Neural progenitor cell (in vitro differentiated cells): ENCODE data around the gene RNF217. TPM values are rescaled to one million over a fixed set of nuclear protein-coding genes. Genes with fewer than 3 reads are reported as not detected.

Source experiments
- DNase-seq: peaks from one replicate; pipeline ENCODE4 v3.0.0-alpha.2; 2016; ENCODE audit warnings: low spot score
- H2AFZ ChIP-seq: fragments of 200-600 bp; sonication (generic); replicated peaks from 2 replicates; pipeline ENCODE4 v1.6.1; 2016; ENCODE audit warnings: antibody characterized with exemption
- H3F3A ChIP-seq: fragments of 200-600 bp; sonication (generic); 2 replicates; pipeline ENCODE4 v1.6.1; 2016; ENCODE audit warnings: antibody characterized with exemption, low read depth
- H3K27ac ChIP-seq: fragments of 200-600 bp; sonication (generic); 2 replicates; pipeline ENCODE4 v1.5.1; 2016; ENCODE audit warnings: mild to moderate bottlenecking
- H3K27me3 ChIP-seq: fragments of 200-600 bp; sonication (generic); 2 replicates; pipeline ENCODE4 v1.6.1; 2016; ENCODE audit warnings: mild to moderate bottlenecking, moderate library complexity
- H3K36me3 ChIP-seq: fragments of 200-600 bp; sonication (generic); 2 replicates; pipeline ENCODE4 v1.5.1; 2016
- H3K4me1 ChIP-seq: fragments of 200-600 bp; sonication (generic); 2 replicates; pipeline ENCODE4 v1.6.1; 2016; ENCODE audit warnings: mixed run types
- H3K4me2 ChIP-seq: fragments of 200-600 bp; sonication (generic); 2 replicates; pipeline ENCODE4 v1.6.1; 2016
- H3K4me3 ChIP-seq: fragments of 200-600 bp; sonication (generic); 2 replicates; pipeline ENCODE4 v1.5.1; 2016
- H3K79me2 ChIP-seq: fragments of 200-600 bp; sonication (generic); 2 replicates; pipeline ENCODE4 v1.6.1; 2016; ENCODE audit warnings: low read depth
- H3K9ac ChIP-seq: fragments of 200-600 bp; sonication (generic); 2 replicates; pipeline ENCODE4 v1.6.1; 2016
- H3K9me3 ChIP-seq: fragments of 200-600 bp; sonication (generic); 2 replicates; pipeline ENCODE4 v1.5.1; 2016; ENCODE audit warnings: low read depth
- H4K20me1 ChIP-seq: fragments of 200-600 bp; sonication (generic); 2 replicates; pipeline ENCODE4 v1.6.1; 2016; ENCODE audit warnings: low read depth
- H3K27ac Mint-ChIP-seq: 3 replicates; pipeline ENCODE4 v1.8.0; 2021; ENCODE audit warnings: mixed read lengths
- H3K27me3 Mint-ChIP-seq: 2 replicates; pipeline ENCODE4 v1.8.0; 2022; ENCODE audit warnings: low read depth, mild to moderate bottlenecking, inconsistent platforms, moderate library complexity, mixed read lengths; ENCODE audit not compliant: insufficient read depth
- H3K36me3 Mint-ChIP-seq: 3 replicates; pipeline ENCODE4 v1.8.0; 2021; ENCODE audit warnings: mixed read lengths
- H3K4me1 Mint-ChIP-seq: 3 replicates; pipeline ENCODE4 v1.8.0; 2021; ENCODE audit warnings: mixed read lengths
- H3K4me3 Mint-ChIP-seq: 3 replicates; pipeline ENCODE4 v1.8.0; 2021; ENCODE audit warnings: mild to moderate bottlenecking, moderate library complexity, mixed read lengths
- H3K9me3 Mint-ChIP-seq: 3 replicates; pipeline ENCODE4 v1.8.0; 2020; ENCODE audit warnings: mixed read lengths
- CTCF ChIP-seq: fragments of 200-600 bp; sonication (generic); IDR thresholded peaks from 2 replicates; pipeline ENCODE4 v1.5.1; 2017; ENCODE audit warnings: antibody characterized with exemption, mild to moderate bottlenecking
- EZH2 ChIP-seq: fragments of 200-600 bp; sonication (generic); IDR thresholded peaks from 2 replicates; pipeline ENCODE4 v1.6.1; 2017; ENCODE audit warnings: antibody characterized with exemption, mild to moderate bottlenecking, moderate library complexity
- EZH2phosphoT487 ChIP-seq: fragments of 200-600 bp; sonication (generic); IDR thresholded peaks from 2 replicates; pipeline ENCODE4 v1.6.1; 2017; ENCODE audit warnings: antibody characterized with exemption
- total RNA-seq: library from RNA; depleted of rRNA; stranded (reverse); fragments of >200 nt; gene quantifications from 2 replicates; pipeline ENCODE4 v1.2.3, GENCODE V29; 2015; ENCODE audit warnings: low replicate concordance

The RNF217 gene
- total RNA-seq, 1 donor from 2014 or later = 24.1 TPM

GRCh38 chr6:125082908-125083683 lies 120.9 kb downstream of the RNF217 start:
- H3K27ac Mint-ChIP-seq = no peak overlapping the region
- DNase-seq = no peak
- Histone ChIP-seq H3K4me3 (no peak overlapping the region), H4K20me1 (no peaks in the 10 kb centered on the region), H3F3A (no peaks in the 10 kb centered on the region), H3K9me3 (no peaks in the 10 kb centered on the region), H3K36me3 (no peaks in the 10 kb centered on the region), H2AFZ (no peak overlapping the region), H3K27me3 (no peaks in the 10 kb centered on the region), H3K9ac (no peak overlapping the region), H3K4me1 (no peaks in the 10 kb centered on the region), H3K79me2 (no peaks in the 10 kb centered on the region), H3K27ac (no peak overlapping the region), H3K4me2 (no peak overlapping the region)
- H3K4me1 Mint-ChIP-seq = peaks cover 3% of the 10 kb centered on the region
- no peaks in the 10 kb centered on the region for H3K9me3 Mint-ChIP-seq
- H3K4me3 Mint-ChIP-seq = no peak overlapping the region
- peaks cover 14% of the 10 kb centered on the region for H3K36me3 Mint-ChIP-seq
- no peaks in the 10 kb centered on the region for H3K27me3 Mint-ChIP-seq
- no peak for TF ChIP-seq EZH2
- no peak for TF ChIP-seq EZH2phosphoT487
- no peak for TF ChIP-seq CTCF

GRCh38 chr6:125083684-125083990 lies 121.4 kb downstream of the RNF217 start:
- Mint-ChIP-seq H3K27ac (no peak overlapping the region), H3K4me3 (no peak overlapping the region), H3K36me3 (peaks cover 12% of the 10 kb centered on the region), H3K27me3 (no peaks in the 10 kb centered on the region), H3K4me1 (peaks cover 3% of the 10 kb centered on the region), H3K9me3 (no peaks in the 10 kb centered on the region)
- Histone ChIP-seq H3K4me2 (no peak overlapping the region), H3K4me1 (no peaks in the 10 kb centered on the region), H3K4me3 (no peak overlapping the region), H3K9ac (no peak overlapping the region), H3F3A (no peaks in the 10 kb centered on the region), H2AFZ (no peak overlapping the region), H3K79me2 (no peaks in the 10 kb centered on the region), H3K27me3 (no peaks in the 10 kb centered on the region), H3K9me3 (no peaks in the 10 kb centered on the region), H4K20me1 (no peaks in the 10 kb centered on the region), H3K27ac (no peak overlapping the region), H3K36me3 (no peaks in the 10 kb centered on the region)
- no peak for DNase-seq
- no peak for TF ChIP-seq EZH2
- TF ChIP-seq CTCF = no peak
- TF ChIP-seq EZH2phosphoT487 = no peak

- no peaks in the 10 kb centered on the region for H3K27me3 Mint-ChIP-seq
- Histone ChIP-seq H2AFZ (no peak overlapping the region), H3K9me3 (no peaks in the 10 kb centered on the region), H3K4me3 (no peak overlapping the region), H3K4me2 (no peak overlapping the region), H3K36me3 (no peaks in the 10 kb centered on the region), H3K4me1 (no peaks in the 10 kb centered on the region), H3K27me3 (no peaks in the 10 kb centered on the region), H3K79me2 (no peaks in the 10 kb centered on the region), H3F3A (no peaks in the 10 kb centered on the region), H4K20me1 (no peaks in the 10 kb centered on the region), H3K27ac (peak overlapping the region; percentile 50), H3K9ac (no peak overlapping the region)
- no peaks in the 10 kb centered on the region for H3K9me3 Mint-ChIP-seq
- peaks cover 8% of the 10 kb centered on the region for H3K36me3 Mint-ChIP-seq
- H3K27ac Mint-ChIP-seq = no peak overlapping the region
- no peak overlapping the region for H3K4me3 Mint-ChIP-seq
- TF ChIP-seq EZH2phosphoT487 (no peak), CTCF (no peak), EZH2 (no peak)
- H3K4me1 Mint-ChIP-seq = peaks cover 3% of the 10 kb centered on the region
- no peak for DNase-seq
Measured at GRCh38 chr6:125086716-125087115, 124.5 kb downstream of the RNF217 start.
